ENCODE results near the gene USHBP1. TPM values are rescaled to one million over a fixed set of nuclear protein-coding genes. Genes with fewer than 3 reads are reported as not detected.

Gene USHBP1
- total and polyA plus RNA-seq, 5 donors from 2014 or later, result not detected

- H3K4me3 Mint-ChIP-seq, result peak overlapping the region; percentile 5 to 67 (median 64)
- H3K27ac Mint-ChIP-seq, result no peak overlapping the region
- H3K9me3 Mint-ChIP-seq, result no peaks in the 10 kb centered on the region
- H3K36me3 ChIP-seq (ENCODE audit: control insufficient read depth, insufficient read depth, low read length), result no peaks in the 10 kb centered on the region
- H3K36me3 Mint-ChIP-seq, result no peaks in the 10 kb centered on the region
- H3K4me3 ChIP-seq (ENCODE audit: low read depth, low read length), result no peak overlapping the region
- H3K4me1 ChIP-seq (ENCODE audit: control insufficient read depth, insufficient read depth, low read length, poor library complexity, severe bottlenecking), result peaks cover 19% of the 10 kb centered on the region
- H3K9me3 ChIP-seq (ENCODE audit: control insufficient read depth in 2 of 2, low read length in 2 of 2), result no peaks in the 10 kb centered on the region
- DNase-seq (no peak), ATAC-seq (ENCODE audit: low read depth in 2 of 2) (no peak)
- peaks cover 0 to 12% (median 1%) of the 10 kb centered on the region in 4 donors for H3K4me1 Mint-ChIP-seq
- no peaks in the 10 kb centered on the region for H3K27me3 ChIP-seq (ENCODE audit: control insufficient read depth, insufficient read depth, low read length)
- H3K27ac ChIP-seq (ENCODE audit: insufficient read depth, low read length, poor library complexity, severe bottlenecking), result no peak overlapping the region
- peaks cover 41% of the 10 kb centered on the region for H3K27me3 Mint-ChIP-seq
Measured at GRCh38 chr19:17244618-17245534, 19.7 kb downstream of the USHBP1 start.

GRCh38 chr19:17243830-17244617, 20.5 kb downstream of the USHBP1 start:
- H3K4me3 Mint-ChIP-seq, result peak overlapping the region; percentile 52 to 67 (median 64)
- no peaks in the 10 kb centered on the region for H3K36me3 Mint-ChIP-seq
- DNase-seq (no peak), ATAC-seq (ENCODE audit: low read depth in 2 of 2) (no peak)
- Histone ChIP-seq H3K4me3 (ENCODE audit: low read depth, low read length) (no peak overlapping the region), H3K9me3 (ENCODE audit: control insufficient read depth in 2 of 2, low read length in 2 of 2) (no peaks in the 10 kb centered on the region), H3K27me3 (ENCODE audit: control insufficient read depth, insufficient read depth, low read length) (no peaks in the 10 kb centered on the region), H3K4me1 (ENCODE audit: control insufficient read depth, insufficient read depth, low read length, poor library complexity, severe bottlenecking) (peaks cover 19% of the 10 kb centered on the region), H3K27ac (ENCODE audit: insufficient read depth, low read length, poor library complexity, severe bottlenecking) (no peak overlapping the region), H3K36me3 (ENCODE audit: control insufficient read depth, insufficient read depth, low read length) (no peaks in the 10 kb centered on the region)
- H3K27ac Mint-ChIP-seq, result no peak overlapping the region
- H3K27me3 Mint-ChIP-seq, result peaks cover 41% of the 10 kb centered on the region
- peaks cover 0 to 12% (median 1%) of the 10 kb centered on the region in 4 donors for H3K4me1 Mint-ChIP-seq
- H3K9me3 Mint-ChIP-seq, result no peaks in the 10 kb centered on the region

- DNase-seq, result no peak
- Mint-ChIP-seq H3K27ac (no peak overlapping the region), H3K4me1 (peaks cover 0 to 12% (median 1%) of the 10 kb centered on the region in 4 donors), H3K4me3 (peak overlapping the region; percentile 32 to 52 (median 44)), H3K27me3 (peaks cover 43% of the 10 kb centered on the region), H3K36me3 (no peaks in the 10 kb centered on the region), H3K9me3 (no peaks in the 10 kb centered on the region)
- Histone ChIP-seq H3K36me3 (ENCODE audit: control insufficient read depth, insufficient read depth, low read length) (no peaks in the 10 kb centered on the region), H3K27me3 (ENCODE audit: control insufficient read depth, insufficient read depth, low read length) (no peaks in the 10 kb centered on the region), H3K9me3 (ENCODE audit: control insufficient read depth in 2 of 2, low read length in 2 of 2) (no peaks in the 10 kb centered on the region), H3K27ac (ENCODE audit: insufficient read depth, low read length, poor library complexity, severe bottlenecking) (no peak overlapping the region), H3K4me1 (ENCODE audit: control insufficient read depth, insufficient read depth, low read length, poor library complexity, severe bottlenecking) (peaks cover 19% of the 10 kb centered on the region), H3K4me3 (ENCODE audit: low read depth, low read length) (no peak overlapping the region)
- no peak for ATAC-seq (ENCODE audit: low read depth in 2 of 2)
Measured at GRCh38 chr19:17243211-17243829, 21.2 kb downstream of the USHBP1 start.

GRCh38 chr19:17242431-17243208, 21.9 kb downstream of the USHBP1 start:
- Histone ChIP-seq H3K27me3 (ENCODE audit: control insufficient read depth, insufficient read depth, low read length) (no peaks in the 10 kb centered on the region), H3K9me3 (ENCODE audit: control insufficient read depth in 2 of 2, low read length in 2 of 2) (no peaks in the 10 kb centered on the region), H3K4me3 (ENCODE audit: low read depth, low read length) (no peak overlapping the region), H3K27ac (ENCODE audit: insufficient read depth, low read length, poor library complexity, severe bottlenecking) (no peak overlapping the region), H3K36me3 (ENCODE audit: control insufficient read depth, insufficient read depth, low read length) (no peaks in the 10 kb centered on the region), H3K4me1 (ENCODE audit: control insufficient read depth, insufficient read depth, low read length, poor library complexity, severe bottlenecking) (peaks cover 19% of the 10 kb centered on the region)
- DNase-seq (no peak), ATAC-seq (ENCODE audit: low read depth in 2 of 2) (no peak)
- H3K4me3 Mint-ChIP-seq, result no peak overlapping the region
- no peak overlapping the region for H3K27ac Mint-ChIP-seq
- H3K9me3 Mint-ChIP-seq, result no peaks in the 10 kb centered on the region
- no peaks in the 10 kb centered on the region for H3K36me3 Mint-ChIP-seq
- peaks cover 49% of the 10 kb centered on the region for H3K27me3 Mint-ChIP-seq
- H3K4me1 Mint-ChIP-seq, result peaks cover 0 to 12% (median 1%) of the 10 kb centered on the region in 4 donors

- ATAC-seq (ENCODE audit: low read depth in 2 of 2), result no peak
- Mint-ChIP-seq H3K36me3 (no peaks in the 10 kb centered on the region), H3K4me3 (peak overlapping the region in 1 of 4 donors; percentile 48)
Measured at GRCh38 chr19:17240826-17241399, 23.6 kb downstream of the USHBP1 start.

GRCh38 chr19:17240062-17240752, 24.3 kb downstream of the USHBP1 start:
- H3K9me3 ChIP-seq (ENCODE audit: control insufficient read depth in 2 of 2, low read length in 2 of 2), result no peaks in the 10 kb centered on the region
- H3K4me3 ChIP-seq (ENCODE audit: low read depth, low read length), result no peak overlapping the region
- Mint-ChIP-seq H3K4me1 (no peaks in the 10 kb centered on the region), H3K27ac (peak overlapping the region in 1 of 3 donors; percentile 14), H3K36me3 (no peaks in the 10 kb centered on the region), H3K4me3 (peak overlapping the region in 2 of 4 donors; percentile 48 to 54), H3K27me3 (peaks cover 38% of the 10 kb centered on the region), H3K9me3 (no peaks in the 10 kb centered on the region)
- H3K27ac ChIP-seq (ENCODE audit: insufficient read depth, low read length, poor library complexity, severe bottlenecking), result no peak overlapping the region
- peaks cover 10% of the 10 kb centered on the region for H3K4me1 ChIP-seq (ENCODE audit: control insufficient read depth, insufficient read depth, low read length, poor library complexity, severe bottlenecking)
- DNase-seq, result no peak
- no peaks in the 10 kb centered on the region for H3K27me3 ChIP-seq (ENCODE audit: control insufficient read depth, insufficient read depth, low read length)
- no peak for ATAC-seq (ENCODE audit: low read depth in 2 of 2)
- no peaks in the 10 kb centered on the region for H3K36me3 ChIP-seq (ENCODE audit: control insufficient read depth, insufficient read depth, low read length)

More at GRCh38 chr19:17240826-17241399, 23.6 kb downstream of the USHBP1 start:
- Histone ChIP-seq H3K4me3 (ENCODE audit: low read depth, low read length) (no peak overlapping the region), H3K36me3 (ENCODE audit: control insufficient read depth, insufficient read depth, low read length) (no peaks in the 10 kb centered on the region), H3K9me3 (ENCODE audit: control insufficient read depth in 2 of 2, low read length in 2 of 2) (no peaks in the 10 kb centered on the region), H3K27ac (ENCODE audit: insufficient read depth, low read length, poor library complexity, severe bottlenecking) (no peak overlapping the region), H3K27me3 (ENCODE audit: control insufficient read depth, insufficient read depth, low read length) (no peaks in the 10 kb centered on the region), H3K4me1 (ENCODE audit: control insufficient read depth, insufficient read depth, low read length, poor library complexity, severe bottlenecking) (peaks cover 7% of the 10 kb centered on the region)
- DNase-seq, result no peak
- Mint-ChIP-seq H3K27me3 (peaks cover 39% of the 10 kb centered on the region), H3K9me3 (no peaks in the 10 kb centered on the region), H3K4me1 (no peaks in the 10 kb centered on the region), H3K27ac (no peak overlapping the region)
